GM18519 (cell line): ENCODE measurements around the gene SHQ1.
"Not testable (repeated sequence)": the region's sequence is repeated elsewhere in the genome, so short reads cannot be mapped to it uniquely, and the experiment has no call there.

Source experiments
- ATAC-seq: cut with Tn5 transposase; IDR thresholded peaks from one replicate; pipeline ENCODE4 v1.9.1; 2021; ENCODE audit warnings: mild to moderate bottlenecking, moderate library complexity; ENCODE audit not compliant: unreplicated experiment, low FRiP score

Gene SHQ1

GRCh38 chr3:72804361-72804760 lies 43.9 kb downstream of the SHQ1 start:
- ATAC-seq: no peak

- ATAC-seq: no peak
These were observed 44.7 kb downstream of the SHQ1 start for GRCh38 chr3:72803573-72803972.

- ATAC-seq: no peak
These were observed 46.2 kb downstream of the SHQ1 start for GRCh38 chr3:72802001-72802400.

DNA sequence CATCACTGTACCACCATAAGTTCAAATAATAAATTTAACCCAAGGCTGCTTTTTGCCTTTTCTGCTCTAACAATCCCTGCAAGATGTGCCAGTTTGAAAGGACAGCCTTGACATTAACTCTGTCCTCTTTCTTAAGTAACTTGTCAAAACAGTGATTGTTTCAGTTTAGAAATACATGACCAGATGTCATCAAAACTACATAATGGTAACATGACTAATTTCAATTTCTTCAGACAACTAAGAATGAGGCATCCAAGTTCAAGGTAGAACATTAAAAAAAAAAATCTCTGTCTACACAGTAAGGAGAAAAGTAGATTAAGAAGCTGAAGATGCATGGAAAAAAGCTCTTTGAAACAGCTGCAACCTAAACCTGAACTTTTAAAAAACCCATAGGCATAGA lies 47.4 kb downstream of the SHQ1 start:
- ATAC-seq: no peak

- no peak for ATAC-seq
These were observed 49.6 kb downstream of the SHQ1 start for GRCh38 chr3:72798552-72799195.

DNA sequence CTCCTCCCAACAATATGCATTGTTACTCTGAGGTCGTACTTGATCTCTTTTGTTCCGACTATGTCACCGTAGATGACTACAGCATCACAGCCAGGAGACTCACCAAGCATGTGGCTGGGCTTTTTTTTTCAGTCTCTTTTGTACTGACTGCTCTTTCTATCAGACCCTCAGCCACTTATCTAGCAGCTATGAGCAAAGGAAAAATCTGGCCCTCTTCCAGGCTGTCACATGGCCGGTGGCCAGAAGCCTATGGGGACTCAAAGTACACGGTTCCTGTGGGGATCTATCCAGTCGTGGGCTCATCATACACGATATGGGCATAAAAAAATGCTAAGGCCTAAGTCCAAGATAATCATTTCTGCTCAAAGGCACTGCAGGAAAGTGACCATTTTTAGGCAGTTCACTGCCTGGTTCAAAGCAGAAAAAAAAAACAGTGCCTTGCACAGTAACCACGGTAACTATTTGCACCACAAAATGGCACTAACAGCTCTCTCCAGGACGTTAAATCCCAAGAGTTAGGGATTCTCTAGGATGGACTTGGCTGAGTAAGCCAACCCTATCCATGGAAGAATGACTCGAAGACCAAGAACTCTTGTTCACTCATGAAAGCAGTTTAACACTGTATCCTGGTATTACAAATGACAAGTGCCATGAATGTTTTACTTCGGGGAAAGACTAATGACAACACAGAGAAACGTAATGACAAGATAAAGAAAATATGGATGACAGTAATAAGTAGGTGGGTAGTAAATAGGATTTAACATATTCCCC lies 50.3 kb downstream of the SHQ1 start:
- no peak for ATAC-seq

DNA sequence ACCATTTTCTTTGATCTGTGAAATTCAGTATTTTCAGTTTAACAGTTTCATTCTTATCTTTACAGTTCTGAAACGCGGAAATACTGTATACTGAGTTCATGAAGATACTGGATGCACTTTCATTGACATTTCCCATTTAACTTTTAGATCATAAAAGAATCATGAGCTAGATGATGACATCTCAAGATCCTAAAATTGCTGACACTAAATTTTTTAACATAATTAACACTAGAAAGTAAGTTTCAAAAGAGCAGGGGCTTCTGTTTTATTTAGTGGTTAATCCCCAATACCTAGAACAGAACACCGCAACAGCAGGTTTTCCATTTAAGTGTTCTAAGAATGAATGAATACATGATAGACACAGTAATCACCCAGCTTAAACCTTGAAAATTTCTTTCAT lies 54.2 kb downstream of the SHQ1 start:
- no peak for ATAC-seq

DNA sequence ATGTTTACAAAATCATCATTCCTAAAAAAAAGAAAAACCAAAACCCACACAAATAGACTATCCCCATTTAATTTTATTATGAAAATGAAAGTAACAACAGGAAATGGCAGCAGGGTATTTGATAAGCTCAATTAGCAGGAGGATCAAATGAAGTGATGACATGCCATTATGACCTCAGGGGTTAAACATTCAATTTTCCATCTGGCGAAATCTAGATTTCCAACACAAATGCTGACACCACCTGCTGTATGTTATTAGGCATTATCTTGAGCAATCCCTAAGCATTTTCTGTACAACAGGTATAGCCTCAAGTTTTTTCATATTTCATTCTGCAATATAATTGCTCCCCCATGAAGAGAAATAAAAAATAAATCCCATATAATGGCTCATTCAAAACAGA lies 57.1 kb downstream of the SHQ1 start:
- no peak for ATAC-seq

GRCh38 chr3:72789786-72790185 lies 58.5 kb downstream of the SHQ1 start:
- ATAC-seq: no peak

DNA sequence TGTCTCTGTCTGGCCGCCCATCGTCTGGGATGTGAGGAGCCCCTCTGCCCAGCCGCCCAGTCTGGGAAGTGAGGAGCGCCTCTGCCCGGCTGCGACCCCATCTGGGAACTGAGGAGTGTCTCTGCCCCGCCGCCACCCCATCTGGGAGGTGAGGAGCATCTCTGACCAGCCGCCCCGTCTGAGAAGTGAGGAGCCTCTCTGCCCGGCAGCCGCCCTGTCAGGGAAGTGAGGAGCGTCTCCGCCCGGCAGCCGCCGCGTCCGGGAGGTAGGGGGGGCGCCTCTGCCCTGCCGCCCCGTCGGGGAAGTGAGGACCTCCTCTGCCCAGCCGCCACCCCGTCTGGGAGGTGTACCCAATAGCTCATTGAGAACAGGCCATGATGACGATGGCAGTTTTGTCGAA lies 60.0 kb downstream of the SHQ1 start:
- not testable (repeated sequence) for ATAC-seq

DNA sequence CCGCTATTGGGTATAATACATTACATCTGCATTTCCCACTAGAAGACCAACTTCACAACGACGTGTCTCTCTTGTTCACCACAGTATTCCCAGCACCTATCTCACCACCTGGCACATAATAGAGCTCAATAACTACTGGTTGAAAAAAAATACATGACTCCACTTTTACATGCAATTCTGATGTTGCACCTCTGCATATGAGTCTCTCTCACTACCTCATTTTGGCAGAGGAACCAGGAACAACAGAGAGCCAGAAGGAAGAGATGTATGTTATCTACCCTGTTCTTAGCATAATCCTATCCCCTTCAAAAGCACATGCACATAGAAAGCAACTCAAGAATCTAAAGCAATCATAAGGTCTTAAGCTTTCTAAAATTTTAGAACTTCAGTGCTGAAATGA lies 61.6 kb downstream of the SHQ1 start:
- no peak for ATAC-seq

DNA sequence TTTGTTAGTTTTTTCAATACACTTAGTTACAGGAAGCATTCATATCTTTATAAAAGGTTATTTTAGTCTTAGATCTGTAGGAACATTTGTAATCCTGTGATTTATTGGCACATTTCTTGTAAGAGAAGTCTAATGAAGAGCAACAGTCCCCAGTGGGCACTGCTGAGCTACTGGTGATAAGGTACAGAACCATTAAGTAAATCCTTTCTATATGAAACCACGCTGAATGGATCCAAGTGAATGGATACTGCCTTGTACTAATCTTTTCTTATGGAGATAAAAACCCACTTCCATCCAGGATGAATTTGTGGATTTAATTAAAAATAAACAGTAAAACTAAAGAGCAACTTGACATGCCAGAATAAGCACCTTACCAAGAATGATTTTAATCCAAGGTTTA lies 64.0 kb downstream of the SHQ1 start:
- ATAC-seq: no peak

- ATAC-seq: no peak
These were observed 65.7 kb downstream of the SHQ1 start for GRCh38 chr3:72782521-72782920.

GRCh38 chr3:72769758-72770540 lies 78.3 kb downstream of the SHQ1 start:
- no peak for ATAC-seq

GRCh38 chr3:72768936-72769335 lies 79.3 kb downstream of the SHQ1 start:
- ATAC-seq: no peak

DNA sequence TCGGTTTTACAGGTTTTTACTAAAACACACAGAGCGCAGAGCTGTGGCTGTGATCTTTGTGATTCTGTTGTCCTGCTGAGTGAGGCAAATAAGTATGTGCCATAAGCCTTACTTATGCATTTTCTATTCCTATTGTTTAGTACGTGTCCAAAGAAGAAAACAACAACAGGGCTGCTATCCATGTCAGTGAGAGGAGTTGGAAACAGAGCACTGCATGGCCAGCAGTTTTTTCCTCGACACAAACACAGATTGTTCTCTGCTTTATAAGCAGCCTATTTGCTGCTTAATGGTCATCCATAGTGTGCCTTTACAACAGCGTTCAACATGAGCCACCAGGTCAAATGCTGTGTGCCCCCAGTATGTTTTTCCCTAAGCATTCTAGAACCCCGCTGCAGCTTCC lies 79.8 kb downstream of the SHQ1 start:
- no peak for ATAC-seq

DNA sequence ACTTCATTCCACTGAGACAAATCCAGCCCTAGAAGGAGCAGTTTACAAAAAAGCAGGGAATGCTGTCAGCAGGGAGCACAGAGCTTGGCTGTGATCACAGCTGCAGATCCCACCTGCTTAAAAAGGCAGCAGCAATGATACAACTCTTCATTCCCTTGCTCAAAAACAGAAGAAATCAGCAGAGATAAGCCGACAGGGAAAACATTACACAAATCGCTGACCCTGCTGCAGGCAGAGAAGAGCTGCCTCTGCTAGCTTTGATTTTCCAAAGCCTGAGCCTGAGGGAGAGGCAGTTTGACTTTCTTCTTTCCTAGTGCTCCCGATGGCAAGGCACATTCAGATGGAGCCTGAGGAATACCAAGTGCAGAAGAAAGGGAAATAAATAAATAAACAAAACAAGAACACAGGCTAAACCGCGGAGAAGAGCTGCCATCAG lies 80.2 kb downstream of the SHQ1 start:
- no peak for ATAC-seq

DNA sequence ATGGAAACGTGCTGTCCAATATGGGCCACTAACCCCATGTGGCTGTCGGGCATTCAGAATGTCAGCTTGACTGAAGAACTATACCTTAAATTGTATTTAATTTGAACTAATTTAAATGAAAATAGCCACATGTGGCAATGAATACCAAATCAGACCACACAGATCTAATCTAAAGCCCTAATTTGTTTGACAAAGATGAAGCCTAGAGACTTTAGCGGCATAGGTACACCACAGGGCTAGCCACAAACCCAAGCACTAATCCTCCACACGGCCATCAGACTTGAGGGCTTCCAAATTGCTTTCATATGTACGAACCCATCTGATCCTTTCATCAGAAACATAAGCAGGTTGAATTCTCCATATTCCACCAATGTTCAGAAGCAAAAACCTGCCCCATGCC lies 81.4 kb downstream of the SHQ1 start:
- ATAC-seq: no peak

GRCh38 chr3:72763751-72764440 lies 84.3 kb downstream of the SHQ1 start:
- no peak for ATAC-seq

DNA sequence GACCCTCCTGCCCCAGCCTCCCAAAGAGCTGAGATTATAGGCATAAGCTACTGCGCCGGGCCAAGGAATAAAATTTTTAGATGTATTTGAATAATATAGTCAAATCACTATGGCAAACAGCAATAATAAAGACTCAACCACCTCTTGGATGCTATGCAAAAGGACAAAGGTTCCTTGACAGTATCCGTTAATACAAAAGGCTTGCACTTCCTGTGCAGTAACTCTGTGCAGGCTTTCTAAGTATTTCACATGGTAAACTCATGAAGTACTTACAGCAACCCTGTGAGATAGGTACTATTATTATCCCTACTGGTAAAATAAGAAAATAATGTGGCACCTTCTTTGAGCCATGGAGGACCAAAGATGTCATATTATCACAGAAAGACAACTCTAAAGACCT lies 86.8 kb downstream of the SHQ1 start:
- ATAC-seq: no peak

- no peak for ATAC-seq
These were observed 88.0 kb downstream of the SHQ1 start for GRCh38 chr3:72760225-72760624.
